Measurements from ENCODE around the gene NUP210L.

Gene NUP210L

DNA sequence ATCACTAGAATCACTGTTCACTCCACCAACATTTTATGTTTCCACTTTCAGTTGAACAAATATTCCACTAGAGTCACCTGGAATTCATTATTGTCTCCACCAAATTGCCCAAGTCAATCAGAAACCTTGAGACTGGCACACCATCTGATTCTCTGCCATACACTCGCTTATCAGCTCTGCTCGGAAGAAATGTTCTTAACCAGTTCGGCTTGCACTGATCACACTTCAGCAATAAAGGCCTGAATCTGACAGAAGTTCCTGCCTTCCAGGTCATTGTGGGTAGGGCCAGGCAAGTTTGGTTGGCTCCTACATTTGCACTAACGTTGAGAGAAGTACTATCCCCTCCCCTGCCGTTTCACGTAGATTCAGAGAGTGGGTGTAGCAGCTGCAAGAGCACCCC, 27.1 kb upstream of the NUP210L start:
- no peak for DNase-seq (ENCODE audit: low read depth)
- TF ChIP-seq, protein P1, sequence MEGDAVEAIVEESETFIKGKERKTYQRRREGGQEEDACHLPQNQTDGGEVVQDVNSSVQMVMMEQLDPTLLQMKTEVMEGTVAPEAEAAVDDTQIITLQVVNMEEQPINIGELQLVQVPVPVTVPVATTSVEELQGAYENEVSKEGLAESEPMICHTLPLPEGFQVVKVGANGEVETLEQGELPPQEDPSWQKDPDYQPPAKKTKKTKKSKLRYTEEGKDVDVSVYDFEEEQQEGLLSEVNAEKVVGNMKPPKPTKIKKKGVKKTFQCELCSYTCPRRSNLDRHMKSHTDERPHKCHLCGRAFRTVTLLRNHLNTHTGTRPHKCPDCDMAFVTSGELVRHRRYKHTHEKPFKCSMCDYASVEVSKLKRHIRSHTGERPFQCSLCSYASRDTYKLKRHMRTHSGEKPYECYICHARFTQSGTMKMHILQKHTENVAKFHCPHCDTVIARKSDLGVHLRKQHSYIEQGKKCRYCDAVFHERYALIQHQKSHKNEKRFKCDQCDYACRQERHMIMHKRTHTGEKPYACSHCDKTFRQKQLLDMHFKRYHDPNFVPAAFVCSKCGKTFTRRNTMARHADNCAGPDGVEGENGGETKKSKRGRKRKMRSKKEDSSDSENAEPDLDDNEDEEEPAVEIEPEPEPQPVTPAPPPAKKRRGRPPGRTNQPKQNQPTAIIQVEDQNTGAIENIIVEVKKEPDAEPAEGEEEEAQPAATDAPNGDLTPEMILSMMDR (IDR thresholded peaks at IDR 0.05; ENCODE audit: low read depth, low read length) = no peak
- TF ChIP-seq POLR2A (IDR thresholded peaks at IDR 0.05; ENCODE audit: extremely low read depth, insufficient read length) (no peak), MYC (IDR thresholded peaks at IDR 0.05; ENCODE audit: low read depth, low read length) (no peak)
- peak overlapping the region; percentile 81 for H3K4me3 ChIP-seq (ENCODE audit: low read depth, low read length)

DNA sequence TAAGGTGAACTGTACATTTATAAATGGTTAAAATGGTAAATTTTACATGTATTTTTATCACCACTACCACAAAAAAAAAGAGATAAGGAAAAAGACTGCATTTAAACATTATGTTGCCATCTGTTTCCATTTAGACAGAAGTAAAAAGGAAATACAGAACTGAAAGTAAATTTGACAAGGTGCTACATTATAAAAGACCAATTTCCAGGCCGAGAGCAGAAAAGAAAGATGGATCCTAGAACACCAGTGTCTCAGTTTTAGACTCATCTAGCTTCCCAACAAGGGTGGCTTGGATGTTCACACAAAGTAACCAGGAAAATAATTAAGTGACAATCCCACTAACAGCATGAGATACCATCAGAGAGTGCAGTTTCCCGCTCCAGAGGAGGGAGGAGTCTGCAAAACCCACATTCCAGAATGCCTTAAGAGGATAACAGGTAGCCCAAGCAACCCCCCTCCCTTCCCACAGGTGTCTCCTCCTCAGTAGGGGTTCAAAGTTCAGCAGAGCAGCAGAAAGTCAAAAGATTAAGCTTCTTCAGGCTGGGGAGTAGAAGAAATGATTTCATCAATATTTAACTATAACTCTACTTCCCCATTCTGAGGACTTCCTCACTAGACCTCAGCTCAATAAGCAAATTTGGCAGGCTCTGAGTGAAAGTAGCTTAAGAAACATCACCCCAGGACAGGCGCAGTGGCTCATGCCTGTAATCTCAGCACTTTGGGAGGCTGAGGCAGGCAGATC, 25.2 kb upstream of the NUP210L start:
- TF ChIP-seq POLR2A (IDR thresholded peaks at IDR 0.05; ENCODE audit: extremely low read depth, insufficient read length) (no peak), MYC (IDR thresholded peaks at IDR 0.05; ENCODE audit: low read depth, low read length) (no peak)
- TF ChIP-seq, protein P1 (IDR thresholded peaks at IDR 0.05; ENCODE audit: low read depth, low read length) = no peak
- TF ChIP-seq, protein P2, sequence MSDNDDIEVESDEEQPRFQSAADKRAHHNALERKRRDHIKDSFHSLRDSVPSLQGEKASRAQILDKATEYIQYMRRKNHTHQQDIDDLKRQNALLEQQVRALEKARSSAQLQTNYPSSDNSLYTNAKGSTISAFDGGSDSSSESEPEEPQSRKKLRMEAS (IDR thresholded peaks at IDR 0.05; ENCODE audit: low read depth, low read length) = no peak
- H3K4me3 ChIP-seq (ENCODE audit: low read depth, low read length) = peak overlapping the region; percentile 81
- peak; percentile 85 for DNase-seq (ENCODE audit: low read depth)

DNA sequence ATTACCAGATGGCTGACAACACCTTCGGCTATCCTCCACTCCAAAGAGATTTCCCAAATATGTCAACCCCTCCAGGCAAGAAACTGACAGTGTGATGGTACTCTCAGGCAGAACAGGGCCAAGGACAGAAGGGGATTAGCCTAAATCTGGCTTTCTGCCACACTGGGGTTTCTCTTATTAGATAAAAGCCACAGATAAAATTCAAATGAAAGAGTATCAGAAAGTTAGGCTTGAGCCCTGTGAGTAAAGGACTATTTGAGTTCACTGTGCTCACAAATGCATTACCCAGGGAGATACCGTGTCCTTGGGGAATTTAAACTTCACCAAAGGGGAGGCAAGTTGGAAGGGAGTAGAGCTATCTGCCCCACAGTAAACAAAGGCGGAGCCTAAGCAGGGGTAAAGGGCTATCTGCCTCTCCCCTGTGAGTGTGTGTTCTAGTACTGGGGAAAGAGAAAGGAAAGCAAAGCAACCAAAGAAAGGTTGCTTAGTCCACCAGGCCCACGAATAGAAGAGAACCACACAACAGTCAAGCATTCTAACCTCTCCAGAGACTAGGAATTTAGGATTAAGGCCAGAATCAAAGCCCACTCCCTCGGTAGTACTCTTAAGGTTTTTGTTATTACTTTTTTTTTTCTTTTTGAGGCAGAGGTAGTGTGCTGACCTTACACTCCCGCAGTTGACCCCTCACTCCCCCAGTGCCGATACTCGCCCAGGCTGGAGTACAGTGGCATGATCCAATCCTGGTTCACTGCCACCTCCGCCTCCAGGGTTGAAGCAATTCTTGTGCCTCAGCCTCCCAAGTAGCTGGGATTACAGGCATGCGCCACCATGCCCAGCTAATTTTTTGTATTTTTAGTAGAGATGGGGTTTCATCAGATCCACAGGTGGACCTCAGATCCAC, 24.3 kb upstream of the NUP210L start:
- peak overlapping the region; percentile 46 for H3K4me3 ChIP-seq (ENCODE audit: low read depth, low read length)
- TF ChIP-seq POLR2A (IDR thresholded peaks at IDR 0.05; ENCODE audit: extremely low read depth, insufficient read length) = no peak
- TF ChIP-seq, protein P2 (IDR thresholded peaks at IDR 0.05; ENCODE audit: low read depth, low read length) = no peak
- TF ChIP-seq MYC (IDR thresholded peaks at IDR 0.05; ENCODE audit: low read depth, low read length) = no peak
- TF ChIP-seq, protein P1 (IDR thresholded peaks at IDR 0.05; ENCODE audit: low read depth, low read length) = no peak
- DNase-seq (ENCODE audit: low read depth) = peak; percentile 42

DNA sequence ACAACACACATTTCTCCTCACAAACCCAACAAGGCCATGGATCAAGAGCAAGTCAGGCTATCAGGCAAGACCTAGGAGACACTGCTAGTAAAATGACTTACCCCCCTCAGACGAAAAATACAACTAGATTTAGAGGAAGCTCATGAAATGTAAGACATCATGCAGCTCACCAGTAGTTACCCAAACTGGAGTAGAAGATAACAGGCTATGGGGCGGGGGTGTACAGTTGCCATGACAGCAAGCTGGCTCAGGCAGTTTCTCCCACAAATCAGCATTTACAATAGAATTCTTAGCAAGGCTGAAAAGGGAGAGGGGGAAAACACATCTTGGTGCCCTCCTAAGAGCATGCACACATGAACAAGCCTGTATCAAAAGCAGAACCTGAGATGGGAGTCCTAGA, 23.1 kb upstream of the NUP210L start:
- peak; percentile 40 for DNase-seq (ENCODE audit: low read depth)

DNA sequence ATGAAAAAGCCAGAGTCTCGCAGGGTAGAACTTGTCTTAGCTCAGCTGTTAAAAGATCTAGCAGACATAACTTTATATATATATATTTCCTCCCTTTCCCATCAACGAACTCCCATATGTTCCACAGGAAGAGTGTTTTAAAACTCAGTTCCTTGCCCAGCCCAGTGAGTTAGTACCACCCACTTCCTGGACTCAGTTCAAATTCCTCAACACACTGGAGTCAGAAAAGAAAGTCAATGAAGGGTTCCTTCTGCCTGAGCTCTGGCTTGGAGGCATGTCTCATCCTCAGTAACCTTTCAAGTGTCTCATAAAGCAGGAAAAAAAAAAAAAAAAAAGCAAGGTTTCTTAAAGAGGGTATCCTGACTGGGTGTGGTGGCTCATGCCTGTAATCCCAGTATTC, 21.5 kb upstream of the NUP210L start:
- no peak for DNase-seq (ENCODE audit: low read depth)
- TF ChIP-seq MYC (IDR thresholded peaks at IDR 0.05; ENCODE audit: low read depth, low read length) (no peak), POLR2A (IDR thresholded peaks at IDR 0.05; ENCODE audit: extremely low read depth, insufficient read length) (no peak)
- TF ChIP-seq, protein P1 (IDR thresholded peaks at IDR 0.05; ENCODE audit: low read depth, low read length) = no peak

More for the DNA sequence above, 23.1 kb upstream of the NUP210L start:
- H3K4me3 ChIP-seq (ENCODE audit: low read depth, low read length) = peak overlapping the region; percentile 46
- TF ChIP-seq, protein P1 (IDR thresholded peaks at IDR 0.05; ENCODE audit: low read depth, low read length) = no peak
- TF ChIP-seq, protein P2 (IDR thresholded peaks at IDR 0.05; ENCODE audit: low read depth, low read length) = no peak

More for the DNA sequence above, 21.5 kb upstream of the NUP210L start:
- H3K4me3 ChIP-seq (ENCODE audit: low read depth, low read length) = no peak overlapping the region

Data from NB4 (cell line).